ENCODE measurements around the gene LRRC47.

GRCh38 chr1:3775490-3776230, 20.6 kb downstream of the LRRC47 start:
- TF ChIP-seq MAFK (IDR thresholded peaks at IDR 0.05; ENCODE audit: low read depth, low read length), result no peak
- peak in 2 of 3 experiments; percentile 74 to 75; a peak in 3 of 4 replicates for TF ChIP-seq CTCF (IDR thresholded peaks at IDR 0.05; ENCODE audit: control extremely low read depth in 1 of 3, insufficient read depth in 1 of 3, low read depth in 1 of 3, low read length in 3 of 3)
- no peak for TF ChIP-seq SUZ12 (IDR thresholded peaks at IDR 0.05; ENCODE audit: low read length)
- TF ChIP-seq EZH2 (IDR thresholded peaks at IDR 0.05; ENCODE audit: low read depth, low read length, severe bottlenecking), result no peak
- no peak for TF ChIP-seq ZNF274 (IDR thresholded peaks at IDR 0.05; ENCODE audit: borderline replicate concordance, extremely low read depth, low read length)
- TF ChIP-seq POLR2A (IDR thresholded peaks at IDR 0.05; ENCODE audit: control extremely low read depth in 1 of 2, low read depth in 2 of 2, low read length in 2 of 2), result no peak
- no peak for TF ChIP-seq POLR2AphosphoS5 (IDR thresholded peaks at IDR 0.05; ENCODE audit: low read depth, low read length)
- TF ChIP-seq BRCA1 (IDR thresholded peaks at IDR 0.05; ENCODE audit: low read depth, low read length), result no peak

Measured in H1 (cell line).